MCF 10A (cell line): ENCODE measurements around the gene KAZALD1. TPM values are rescaled to one million over a fixed set of nuclear protein-coding genes. Genes with fewer than 3 reads are reported as not detected.

Experiments used
- BruUV-seq: library from RNA; stranded (reverse); fragments of 400-500 nt; replicated peaks from 2 replicates; lab custom pipeline; 2021; lab: Mats Ljungman, UMichigan
- CTCF ChIA-PET: fragments of 300-600 bp; sonication (Branson Sonifier 250); formaldehyde crosslinking; extraction: SDS; loops from one replicate; lab custom pipeline; 2021; ENCODE audit warnings: antibody characterized with exemption, inconsistent platforms; lab: Yijun Ruan, JAX
- POLR2A ChIA-PET: fragments of 300-600, 350-650 bp; sonication (Branson Sonifier 250); formaldehyde crosslinking; extraction: SDS; loops from one replicate; lab custom pipeline; 2020; ENCODE audit warnings: antibody characterized with exemption, inconsistent platforms; lab: Yijun Ruan, JAX
- DNase-seq: peaks from one replicate; pipeline ENCODE4 v3.0.0-alpha.2; 2018; ENCODE audit not compliant: unreplicated experiment
- H3K27ac Mint-ChIP-seq: one replicate; pipeline ENCODE4 v1.8.0; 2022; ENCODE audit warnings: mild to moderate bottlenecking, low read depth, mixed read lengths; ENCODE audit not compliant: unreplicated experiment
- H3K27me3 Mint-ChIP-seq: one replicate; pipeline ENCODE4 v1.8.0; 2022; ENCODE audit warnings: mixed read lengths; ENCODE audit not compliant: insufficient read depth, unreplicated experiment
- H3K36me3 Mint-ChIP-seq: one replicate; pipeline ENCODE4 v1.8.0; 2022; ENCODE audit warnings: mild to moderate bottlenecking, moderate library complexity, mixed read lengths; ENCODE audit not compliant: insufficient read depth, unreplicated experiment
- H3K4me1 Mint-ChIP-seq: one replicate; pipeline ENCODE4 v1.8.0; 2022; ENCODE audit warnings: mixed read lengths; ENCODE audit not compliant: insufficient read depth, unreplicated experiment
- H3K4me3 Mint-ChIP-seq: one replicate; pipeline ENCODE4 v1.8.0; 2022; ENCODE audit warnings: mild to moderate bottlenecking, moderate library complexity, mixed read lengths; ENCODE audit not compliant: unreplicated experiment
- H3K9me3 Mint-ChIP-seq: one replicate; pipeline ENCODE4 v1.8.0; 2022; ENCODE audit warnings: mixed read lengths; ENCODE audit not compliant: unreplicated experiment
- CTCF ChIP-seq: fragments of 200-600 bp; IDR thresholded peaks from one replicate; pipeline ENCODE4 v1.8.0; 2022; ENCODE audit warnings: antibody characterized with exemption, mild to moderate bottlenecking; ENCODE audit not compliant: unreplicated experiment
- intact Hi-C: fragments of 100-400 bp; cut with micrococcal nuclease; formaldehyde crosslinking; loops from 2 replicates; pipeline ENCODE4 v1.14.1; 2022
- total RNA-seq: library from RNA; stranded (reverse); gene quantifications from 2 replicates; pipeline ENCODE4 v1.2.3, GENCODE V29; 2022

The KAZALD1 gene
- total RNA-seq, 1 experiment from 2014 or later: 2.4 TPM

GRCh38 chr10:101042667-101043362 is 19.0 kb upstream of the KAZALD1 start:
- TSS peak; percentile 83 for BruUV-seq
- POLR2A ChIA-PET: interaction anchor here (0.6 to 5.4 kb wide), 28 partner anchors 11 to 1539 kb away, joined by 3 to 82 read pairs (median 4); partner anchors contain the start of genes DPCD, KAZALD1, LZTS2 and MRPL43
- H3K27ac Mint-ChIP-seq: peak overlapping the region; percentile 100
- H3K9me3 Mint-ChIP-seq: no peaks in the 10 kb centered on the region
- peak; percentile 98 for DNase-seq
- H3K4me3 Mint-ChIP-seq: peak overlapping the region; percentile 98
- CTCF ChIA-PET: interaction anchor here (0.6 to 13.2 kb wide), 17 partner anchors 8 to 528 kb away, joined by 3 to 234 read pairs (median 6); partner anchors contain the start of genes KAZALD1, LZTS2, MRPL43 and PDZD7
- H3K36me3 Mint-ChIP-seq: peaks cover 17% of the 10 kb centered on the region
- peaks cover 29% of the 10 kb centered on the region for H3K4me1 Mint-ChIP-seq
- no peak for TF ChIP-seq CTCF
- H3K27me3 Mint-ChIP-seq: no peaks in the 10 kb centered on the region
- intact Hi-C loops: no loop called here

GRCh38 chr10:101043363-101043707 is 18.5 kb upstream of the KAZALD1 start:
- no peaks in the 10 kb centered on the region for H3K9me3 Mint-ChIP-seq
- peaks cover 29% of the 10 kb centered on the region for H3K4me1 Mint-ChIP-seq
- H3K27ac Mint-ChIP-seq: peak overlapping the region; percentile 100
- no TSS peak for BruUV-seq
- TF ChIP-seq CTCF: no peak
- H3K36me3 Mint-ChIP-seq: peaks cover 11% of the 10 kb centered on the region
- peak overlapping the region; percentile 98 for H3K4me3 Mint-ChIP-seq
- intact Hi-C loops: no loop called here
- H3K27me3 Mint-ChIP-seq: no peaks in the 10 kb centered on the region
- ChIA-PET POLR2A (interaction anchor here (0.7 to 5.4 kb wide), 22 partner anchors 10 to 1048 kb away, joined by 3 to 82 read pairs (median 4); partner anchors contain the start of genes KAZALD1, LZTS2, MRPL43 and PDZD7), CTCF (interaction anchor here (0.6 to 13.2 kb wide), 13 partner anchors 9 to 569 kb away, joined by 3 to 234 read pairs (median 8); partner anchors contain the start of genes KAZALD1, MRPL43 and TWNK)
- DNase-seq: no peak

GRCh38 chr10:101044117-101044516 is 17.7 kb upstream of the KAZALD1 start:
- H3K36me3 Mint-ChIP-seq: peaks cover 6% of the 10 kb centered on the region
- no TSS peak for BruUV-seq
- POLR2A ChIA-PET: interaction anchor here (0.7 to 5.4 kb wide), 9 partner anchors 9 to 1047 kb away, joined by 3 to 82 read pairs (median 9); partner anchors contain the start of genes KAZALD1, MRPL43, PDZD7 and SFXN3

More at GRCh38 chr10:101044117-101044516, 17.7 kb upstream of the KAZALD1 start:
- H3K27ac Mint-ChIP-seq: no peak overlapping the region
- TF ChIP-seq CTCF: no peak
- H3K4me1 Mint-ChIP-seq: peaks cover 29% of the 10 kb centered on the region
- H3K9me3 Mint-ChIP-seq: no peaks in the 10 kb centered on the region
- CTCF ChIA-PET: interaction anchor here (0.6 to 13.2 kb wide), 9 partner anchors 12 to 98 kb away, joined by 3 to 234 read pairs (median 14); partner anchors contain the start of gene KAZALD1
- H3K4me3 Mint-ChIP-seq: no peak overlapping the region
- intact Hi-C loops: no loop called here
- no peaks in the 10 kb centered on the region for H3K27me3 Mint-ChIP-seq
- DNase-seq: no peak
